Astrocyte (in vitro differentiated cells and primary cell): ENCODE measurements around the gene SPACA4.

Experiments
- CTCF ChIP-seq: IDR thresholded peaks from 2 replicates; pipeline ENCODE4 v1.5.1; 2011; ENCODE audit warnings: low read depth, mild to moderate bottlenecking, inconsistent platforms, low read length, moderate library complexity; ENCODE audit not compliant: insufficient read depth
- EZH2 ChIP-seq: IDR thresholded peaks from 2 replicates; pipeline ENCODE4 v1.6.1; 2012; ENCODE audit warnings: mild to moderate bottlenecking, low read length, inconsistent platforms; ENCODE audit not compliant: insufficient read depth

GRCh38 chr19:48644355-48644754, 37.8 kb downstream of the SPACA4 start:
- TF ChIP-seq CTCF (no peak), EZH2 (no peak)
